A673 (cell line): Measurements from ENCODE around the gene MYOF. TPM values are rescaled to one million over a fixed set of nuclear protein-coding genes. Genes with fewer than 3 reads are reported as not detected.

Experiments used
- BruUV-seq: library from RNA; stranded (reverse); fragments of 400-500 nt; replicated peaks from 2 replicates; lab custom pipeline; 2021; lab: Mats Ljungman, UMichigan
- CTCF ChIA-PET: fragments of 300-600 bp; sonication (Branson Sonifier 250); formaldehyde crosslinking; loops from one replicate; lab custom pipeline; 2022; ENCODE audit warnings: antibody characterized with exemption; lab: Charles Lee
- POLR2A ChIA-PET: fragments of 300-600 bp; sonication (Branson Sonifier 250); formaldehyde crosslinking; loops from one replicate; lab custom pipeline; 2022; ENCODE audit warnings: antibody characterized with exemption; ENCODE audit not compliant: low non-redundant PET; lab: Charles Lee
- DNase-seq: peaks from one replicate; pipeline ENCODE4 v3.0.0-alpha.2; 2015; ENCODE audit warnings: low spot score
- H3K27ac ChIP-seq: fragments of 200-600 bp; sonication (generic); 2 replicates; pipeline ENCODE4 v1.5.1; 2016; ENCODE audit warnings: mixed run types, low read depth, mild to moderate bottlenecking, mixed read lengths, antibody characterized with exemption, low read length; ENCODE audit not compliant: poor library complexity, severe bottlenecking
- H3K27me3 ChIP-seq: fragments of 200-600 bp; sonication (generic); replicated peaks from 2 replicates; pipeline ENCODE4 v1.6.1; 2017; ENCODE audit warnings: mixed run types, low read depth, mild to moderate bottlenecking, mixed read lengths, antibody characterized with exemption, low read length; ENCODE audit not compliant: insufficient read depth, poor library complexity
- H3K36me3 ChIP-seq: fragments of 200-600 bp; sonication (generic); 2 replicates; pipeline ENCODE4 v1.6.1; 2016; ENCODE audit warnings: mixed run types, mild to moderate bottlenecking, mixed read lengths, antibody characterized with exemption, low read length; ENCODE audit not compliant: insufficient read depth, poor library complexity, severe bottlenecking
- H3K4me1 ChIP-seq: fragments of 200-600 bp; sonication (generic); 2 replicates; pipeline ENCODE4 v1.6.1; 2017; ENCODE audit warnings: mixed run types, mild to moderate bottlenecking, mixed read lengths, antibody characterized with exemption, low read length; ENCODE audit not compliant: insufficient read depth, poor library complexity, severe bottlenecking
- H3K4me3 ChIP-seq: fragments of 200-600 bp; sonication (generic); 2 replicates; pipeline ENCODE4 v1.5.1; 2016; ENCODE audit warnings: low read depth, mixed run types, mild to moderate bottlenecking, mixed read lengths, low read length; ENCODE audit not compliant: poor library complexity, severe bottlenecking
- H3K9me3 ChIP-seq: fragments of 200-600 bp; sonication (generic); 2 replicates; pipeline ENCODE4 v1.6.1; 2016; ENCODE audit warnings: mixed run types, low read depth, mild to moderate bottlenecking, mixed read lengths, antibody characterized with exemption, low read length; ENCODE audit not compliant: poor library complexity, severe bottlenecking
- EZH2 ChIP-seq: fragments of 200-600 bp; sonication (generic); IDR thresholded peaks from 2 replicates; pipeline ENCODE4 v1.6.1; 2017; ENCODE audit warnings: borderline replicate concordance, low read depth, mild to moderate bottlenecking, mixed read lengths, antibody characterized with exemption, low read length; ENCODE audit not compliant: poor library complexity, severe bottlenecking
- intact Hi-C: fragments of 100-400 bp; cut with micrococcal nuclease; formaldehyde crosslinking; loops from one replicate; pipeline ENCODE4 v1.10.0; 2022; ENCODE audit not compliant: unreplicated experiment
- total RNA-seq: library from RNA; stranded (reverse); gene quantifications from 2 replicates; pipeline ENCODE4 v1.2.3, GENCODE V29; 2021
- TF ChIP-seq, protein P1 (sequence below): fragments of 300-800, 200-600 bp; sonication (generic); conservative IDR thresholded peaks from 2 replicates; pipeline ENCODE4 v1.5.1; 2017; ENCODE audit warnings: low read depth, mild to moderate bottlenecking, antibody characterized with exemption, low read length, moderate library complexity, mixed read lengths

Gene MYOF
- total RNA-seq, 1 experiment from 2014 or later: 24.2 TPM

DNA sequence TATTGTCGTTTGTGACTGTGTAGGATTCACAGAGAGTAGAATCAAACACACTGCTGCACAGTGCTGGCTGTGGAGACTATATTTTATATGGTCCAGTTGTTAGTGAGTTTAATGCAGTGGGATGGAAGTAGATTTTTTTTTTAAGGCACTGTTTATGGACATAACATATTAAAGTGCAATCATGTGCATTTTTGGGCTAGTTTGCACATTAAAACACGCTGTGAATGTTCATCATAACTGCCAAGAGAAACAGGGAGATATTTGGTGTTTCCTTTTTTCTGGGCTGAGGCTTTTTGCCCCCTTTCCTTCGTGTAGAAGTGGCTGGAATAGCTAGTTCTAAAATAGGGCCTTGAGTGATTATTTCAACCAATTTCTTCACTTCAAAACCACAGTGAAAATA, 139.2 kb downstream of the MYOF start:
- Histone ChIP-seq H3K4me3 (no peak overlapping the region), H3K36me3 (no peaks in the 10 kb centered on the region), H3K9me3 (no peaks in the 10 kb centered on the region), H3K4me1 (no peaks in the 10 kb centered on the region), H3K27ac (no peak overlapping the region), H3K27me3 (no peaks in the 10 kb centered on the region)
- CTCF ChIA-PET: no interaction called here
- TF ChIP-seq, protein P1, sequence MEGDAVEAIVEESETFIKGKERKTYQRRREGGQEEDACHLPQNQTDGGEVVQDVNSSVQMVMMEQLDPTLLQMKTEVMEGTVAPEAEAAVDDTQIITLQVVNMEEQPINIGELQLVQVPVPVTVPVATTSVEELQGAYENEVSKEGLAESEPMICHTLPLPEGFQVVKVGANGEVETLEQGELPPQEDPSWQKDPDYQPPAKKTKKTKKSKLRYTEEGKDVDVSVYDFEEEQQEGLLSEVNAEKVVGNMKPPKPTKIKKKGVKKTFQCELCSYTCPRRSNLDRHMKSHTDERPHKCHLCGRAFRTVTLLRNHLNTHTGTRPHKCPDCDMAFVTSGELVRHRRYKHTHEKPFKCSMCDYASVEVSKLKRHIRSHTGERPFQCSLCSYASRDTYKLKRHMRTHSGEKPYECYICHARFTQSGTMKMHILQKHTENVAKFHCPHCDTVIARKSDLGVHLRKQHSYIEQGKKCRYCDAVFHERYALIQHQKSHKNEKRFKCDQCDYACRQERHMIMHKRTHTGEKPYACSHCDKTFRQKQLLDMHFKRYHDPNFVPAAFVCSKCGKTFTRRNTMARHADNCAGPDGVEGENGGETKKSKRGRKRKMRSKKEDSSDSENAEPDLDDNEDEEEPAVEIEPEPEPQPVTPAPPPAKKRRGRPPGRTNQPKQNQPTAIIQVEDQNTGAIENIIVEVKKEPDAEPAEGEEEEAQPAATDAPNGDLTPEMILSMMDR: no peak
- TF ChIP-seq EZH2: no peak
- POLR2A ChIA-PET: no interaction called here
- DNase-seq: no peak
- BruUV-seq: no TSS peak
- intact Hi-C loops: no loop called here

DNA sequence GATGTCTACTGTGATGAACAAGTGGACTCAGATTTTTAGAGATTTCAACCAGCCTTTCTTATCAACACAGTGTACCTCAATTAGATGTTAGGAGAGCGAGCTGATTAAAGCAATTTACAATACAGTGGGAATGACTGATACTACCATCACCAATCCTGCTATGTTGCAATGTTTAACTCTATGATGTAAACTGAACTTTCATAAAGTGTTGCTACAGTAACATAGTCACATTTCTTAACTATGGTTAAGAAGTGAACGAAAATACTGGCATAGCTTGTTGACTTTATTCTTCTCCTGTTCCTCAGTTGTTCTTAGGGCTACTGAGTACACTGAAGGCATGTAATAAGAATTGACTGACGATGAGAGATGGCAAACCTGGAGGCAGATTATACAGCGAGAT, 139.8 kb downstream of the MYOF start:
- no TSS peak for BruUV-seq
- H3K4me3 ChIP-seq: no peak overlapping the region
- no peaks in the 10 kb centered on the region for H3K4me1 ChIP-seq
- no peak overlapping the region for H3K27ac ChIP-seq
- ChIA-PET POLR2A (no interaction called here), CTCF (no interaction called here)
- intact Hi-C loops: no loop called here
- DNase-seq: no peak
- no peaks in the 10 kb centered on the region for H3K27me3 ChIP-seq
- no peaks in the 10 kb centered on the region for H3K36me3 ChIP-seq
- TF ChIP-seq EZH2: no peak
- TF ChIP-seq, protein P1: no peak
- no peaks in the 10 kb centered on the region for H3K9me3 ChIP-seq

DNA sequence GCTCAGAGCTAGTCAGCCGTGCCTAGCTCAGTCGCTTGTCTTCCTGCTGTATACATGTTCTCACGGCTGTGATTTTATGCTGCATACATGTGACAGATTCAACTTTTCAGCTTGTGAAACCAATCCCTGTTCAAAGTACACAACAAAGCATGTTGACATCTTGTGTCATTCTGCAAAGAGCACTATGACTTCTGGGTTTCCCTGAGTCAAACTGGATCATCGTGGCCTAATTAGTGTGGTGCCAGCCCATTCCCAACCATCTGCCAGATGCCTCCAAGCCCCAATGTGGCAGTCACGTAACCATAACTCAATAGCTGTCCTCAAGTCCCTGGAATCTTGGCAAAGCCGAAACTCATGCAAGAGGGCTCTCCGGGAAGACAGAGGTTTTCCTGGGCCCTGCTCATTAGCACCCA, 144.8 kb downstream of the MYOF start:
- Histone ChIP-seq H3K27ac (no peak overlapping the region), H3K27me3 (no peaks in the 10 kb centered on the region), H3K4me3 (no peak overlapping the region), H3K4me1 (no peaks in the 10 kb centered on the region), H3K36me3 (no peaks in the 10 kb centered on the region), H3K9me3 (no peaks in the 10 kb centered on the region)
- DNase-seq: no peak
- ChIA-PET CTCF (no interaction called here), POLR2A (no interaction called here)
- TF ChIP-seq, protein P1: no peak
- no peak for TF ChIP-seq EZH2
- intact Hi-C loops: no loop called here
- BruUV-seq: no TSS peak
